ENCODE data around the gene FAM151A.

FAM151A gene

DNA sequence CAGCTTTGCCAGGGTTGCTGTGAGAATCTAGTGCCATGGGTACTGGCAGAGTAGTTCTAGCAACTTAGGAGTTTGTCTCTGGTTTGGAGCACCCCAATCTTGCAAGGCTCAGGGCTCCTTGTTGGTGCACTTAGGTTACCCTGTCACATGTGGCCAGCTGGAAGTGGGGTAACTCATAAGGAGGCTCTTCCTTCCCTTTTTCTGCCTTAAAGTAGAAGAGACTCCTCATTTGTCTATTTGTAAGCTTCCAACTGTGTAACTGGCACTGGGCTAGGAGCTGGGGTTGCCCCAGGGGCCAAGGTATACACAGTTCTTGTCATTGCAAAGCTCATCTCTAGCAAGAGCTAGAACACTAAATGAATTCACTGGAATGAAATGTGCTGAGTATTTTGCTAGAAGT lies 28.8 kb upstream of the FAM151A start:
- H4K20me1 ChIP-seq (ENCODE audit: insufficient read depth, low read length): no peaks in the 10 kb centered on the region
- no peak overlapping the region for H3K27ac ChIP-seq (ENCODE audit: low read length)
- no peak for DNase-seq
- no peaks in the 10 kb centered on the region for H3F3A ChIP-seq (ENCODE audit: insufficient read depth, low read length)
- no peaks in the 10 kb centered on the region for H3K27me3 ChIP-seq (replicated peaks; ENCODE audit: insufficient read depth, low read length)
- H3K36me3 ChIP-seq (replicated peaks; ENCODE audit: insufficient read depth, low read length): no peaks in the 10 kb centered on the region
- H3K9me3 ChIP-seq (replicated peaks; ENCODE audit: insufficient read depth, low read length): no peaks in the 10 kb centered on the region
- no peaks in the 10 kb centered on the region for H3K9me2 ChIP-seq (replicated peaks; ENCODE audit: insufficient read depth, low read length)
- no peak overlapping the region for H3K4me2 ChIP-seq (ENCODE audit: low read depth, low read length)
- no peak overlapping the region for H2AFZ ChIP-seq (ENCODE audit: low read length)
- TF ChIP-seq EZH2phosphoT487 (IDR thresholded peaks at IDR 0.05; ENCODE audit: low read length): no peak
- TF ChIP-seq, protein P1, sequence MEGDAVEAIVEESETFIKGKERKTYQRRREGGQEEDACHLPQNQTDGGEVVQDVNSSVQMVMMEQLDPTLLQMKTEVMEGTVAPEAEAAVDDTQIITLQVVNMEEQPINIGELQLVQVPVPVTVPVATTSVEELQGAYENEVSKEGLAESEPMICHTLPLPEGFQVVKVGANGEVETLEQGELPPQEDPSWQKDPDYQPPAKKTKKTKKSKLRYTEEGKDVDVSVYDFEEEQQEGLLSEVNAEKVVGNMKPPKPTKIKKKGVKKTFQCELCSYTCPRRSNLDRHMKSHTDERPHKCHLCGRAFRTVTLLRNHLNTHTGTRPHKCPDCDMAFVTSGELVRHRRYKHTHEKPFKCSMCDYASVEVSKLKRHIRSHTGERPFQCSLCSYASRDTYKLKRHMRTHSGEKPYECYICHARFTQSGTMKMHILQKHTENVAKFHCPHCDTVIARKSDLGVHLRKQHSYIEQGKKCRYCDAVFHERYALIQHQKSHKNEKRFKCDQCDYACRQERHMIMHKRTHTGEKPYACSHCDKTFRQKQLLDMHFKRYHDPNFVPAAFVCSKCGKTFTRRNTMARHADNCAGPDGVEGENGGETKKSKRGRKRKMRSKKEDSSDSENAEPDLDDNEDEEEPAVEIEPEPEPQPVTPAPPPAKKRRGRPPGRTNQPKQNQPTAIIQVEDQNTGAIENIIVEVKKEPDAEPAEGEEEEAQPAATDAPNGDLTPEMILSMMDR (IDR thresholded peaks at IDR 0.05; ENCODE audit: low read length): no peak
- no peak for TF ChIP-seq EZH2 (optimal IDR thresholded peaks at IDR 0.05; ENCODE audit: low read depth, low read length)
- no peaks in the 10 kb centered on the region for H3K4me1 ChIP-seq (ENCODE audit: low read length)
- H3K9ac ChIP-seq (ENCODE audit: low read length): no peak overlapping the region
- H3K79me2 ChIP-seq (ENCODE audit: low read length): no peaks in the 10 kb centered on the region
- H3K4me3 ChIP-seq (ENCODE audit: low read length): no peak overlapping the region

DNA sequence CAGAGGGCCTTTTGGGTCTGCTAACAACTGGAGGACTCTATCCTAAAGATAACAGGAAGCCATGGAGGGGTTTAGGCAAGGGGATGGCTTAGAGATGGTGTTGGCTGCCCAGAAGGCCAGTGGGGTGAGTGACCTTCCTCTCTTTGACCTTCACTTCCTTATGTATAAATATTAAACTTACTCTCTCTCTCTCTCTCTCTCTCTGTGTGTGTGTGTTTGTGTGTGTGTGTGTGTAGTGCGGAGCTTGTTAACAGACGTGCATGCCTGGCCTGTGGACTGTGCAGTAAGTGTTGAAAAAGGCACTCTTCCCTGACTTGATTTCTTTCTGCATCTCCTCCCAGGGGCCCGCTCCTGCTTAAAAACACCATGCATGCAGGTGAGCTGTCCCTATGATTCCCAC lies 28.3 kb upstream of the FAM151A start:
- TF ChIP-seq, protein P1 (IDR thresholded peaks at IDR 0.05; ENCODE audit: low read length): no peak
- no peak for TF ChIP-seq EZH2 (optimal IDR thresholded peaks at IDR 0.05; ENCODE audit: low read depth, low read length)
- TF ChIP-seq EZH2phosphoT487 (IDR thresholded peaks at IDR 0.05; ENCODE audit: low read length): no peak
- H4K20me1 ChIP-seq (ENCODE audit: insufficient read depth, low read length): no peaks in the 10 kb centered on the region
- H3K36me3 ChIP-seq (replicated peaks; ENCODE audit: insufficient read depth, low read length): no peaks in the 10 kb centered on the region
- no peak overlapping the region for H3K4me3 ChIP-seq (ENCODE audit: low read length)
- no peaks in the 10 kb centered on the region for H3K4me1 ChIP-seq (ENCODE audit: low read length)
- H3K27me3 ChIP-seq (replicated peaks; ENCODE audit: insufficient read depth, low read length): no peaks in the 10 kb centered on the region
- no peak for DNase-seq
- H3K4me2 ChIP-seq (ENCODE audit: low read depth, low read length): no peak overlapping the region
- no peaks in the 10 kb centered on the region for H3K9me2 ChIP-seq (replicated peaks; ENCODE audit: insufficient read depth, low read length)
- no peaks in the 10 kb centered on the region for H3K79me2 ChIP-seq (ENCODE audit: low read length)
- H3F3A ChIP-seq (ENCODE audit: insufficient read depth, low read length): no peaks in the 10 kb centered on the region
- no peaks in the 10 kb centered on the region for H3K9me3 ChIP-seq (replicated peaks; ENCODE audit: insufficient read depth, low read length)
- H2AFZ ChIP-seq (ENCODE audit: low read length): no peak overlapping the region
- no peak overlapping the region for H3K9ac ChIP-seq (ENCODE audit: low read length)
- no peak overlapping the region for H3K27ac ChIP-seq (ENCODE audit: low read length)

GRCh38 chr1:54650417-54650816 lies 27.1 kb upstream of the FAM151A start:
- no peak overlapping the region for H3K4me3 ChIP-seq (ENCODE audit: low read length)
- no peak overlapping the region for H3K4me2 ChIP-seq (ENCODE audit: low read depth, low read length)
- TF ChIP-seq EZH2 (optimal IDR thresholded peaks at IDR 0.05; ENCODE audit: low read depth, low read length) (no peak), EZH2phosphoT487 (IDR thresholded peaks at IDR 0.05; ENCODE audit: low read length) (no peak)
- TF ChIP-seq, protein P1 (IDR thresholded peaks at IDR 0.05; ENCODE audit: low read length): no peak
- H3K79me2 ChIP-seq (ENCODE audit: low read length): no peaks in the 10 kb centered on the region
- no peaks in the 10 kb centered on the region for H3K9me2 ChIP-seq (replicated peaks; ENCODE audit: insufficient read depth, low read length)
- no peaks in the 10 kb centered on the region for H3K27me3 ChIP-seq (replicated peaks; ENCODE audit: insufficient read depth, low read length)
- DNase-seq: no peak
- no peaks in the 10 kb centered on the region for H3K36me3 ChIP-seq (replicated peaks; ENCODE audit: insufficient read depth, low read length)
- no peaks in the 10 kb centered on the region for H3K9me3 ChIP-seq (replicated peaks; ENCODE audit: insufficient read depth, low read length)
- no peak overlapping the region for H3K27ac ChIP-seq (ENCODE audit: low read length)
- H3K4me1 ChIP-seq (ENCODE audit: low read length): no peaks in the 10 kb centered on the region
- H4K20me1 ChIP-seq (ENCODE audit: insufficient read depth, low read length): no peaks in the 10 kb centered on the region
- H3F3A ChIP-seq (ENCODE audit: insufficient read depth, low read length): no peaks in the 10 kb centered on the region
- H3K9ac ChIP-seq (ENCODE audit: low read length): no peak overlapping the region
- H2AFZ ChIP-seq (ENCODE audit: low read length): no peak overlapping the region
